DOHH2 (cell line): ENCODE measurements around the gene RPS6KA3.
A peak's percentile ranks its signal among the peaks of the same experiment; 100 is the strongest.

Experiments used
- H3F3A ChIP-seq: fragments of 200-600 bp; sonication (generic), shearing (Covaris generic); 2 replicates; pipeline ENCODE4 v1.6.0; 2016; ENCODE audit warnings: antibody characterized with exemption, mild to moderate bottlenecking; ENCODE audit not compliant: control insufficient read depth, insufficient read depth
- H3K27ac ChIP-seq: fragments of 200-600 bp; sonication (generic); 2 replicates; pipeline ENCODE4 v1.5.1; 2014; ENCODE audit warnings: low read depth, mild to moderate bottlenecking, low read length, moderate library complexity
- H3K27me3 ChIP-seq: fragments of 200-600 bp; sonication (generic); 2 replicates; pipeline ENCODE4 v1.6.1; 2014; ENCODE audit warnings: mild to moderate bottlenecking, low read length, mixed read lengths; ENCODE audit not compliant: control insufficient read depth
- H3K36me3 ChIP-seq: fragments of 200-600 bp; sonication (generic); 2 replicates; pipeline ENCODE4 v1.6.1; 2014; ENCODE audit warnings: mild to moderate bottlenecking, low read length, moderate library complexity, mixed read lengths; ENCODE audit not compliant: control insufficient read depth
- H3K4me1 ChIP-seq: fragments of 200-600 bp; sonication (generic); 2 replicates; pipeline ENCODE4 v1.6.1; 2014; ENCODE audit warnings: mild to moderate bottlenecking, low read length, mixed read lengths; ENCODE audit not compliant: control insufficient read depth
- H3K4me2 ChIP-seq: fragments of 200-600 bp; sonication (generic); 2 replicates; pipeline ENCODE4 v1.6.0; 2014; ENCODE audit warnings: mild to moderate bottlenecking, low read length, moderate library complexity
- H3K4me3 ChIP-seq: fragments of 200-600 bp; sonication (generic); 2 replicates; pipeline ENCODE4 v1.5.1; 2014; ENCODE audit warnings: mild to moderate bottlenecking, low read length, mixed read lengths
- H3K79me2 ChIP-seq: fragments of 200-600 bp; sonication (generic); 2 replicates; pipeline ENCODE4 v1.6.1; 2014; ENCODE audit warnings: mild to moderate bottlenecking, low read length, mixed read lengths; ENCODE audit not compliant: control insufficient read depth
- H3K9me2 ChIP-seq: fragments of 200-600 bp; sonication (generic); replicated peaks from 2 replicates; pipeline ENCODE4 v1.6.1; 2014; ENCODE audit warnings: mild to moderate bottlenecking, low read length, mixed read lengths; ENCODE audit not compliant: control insufficient read depth
- H3K9me3 ChIP-seq: fragments of 200-600 bp; sonication (generic); 2 replicates; pipeline ENCODE4 v1.6.1; 2014; ENCODE audit warnings: antibody characterized with exemption, low read length, mixed read lengths; ENCODE audit not compliant: control insufficient read depth, insufficient read depth
- H4K20me1 ChIP-seq: fragments of 200-600 bp; sonication (generic); 2 replicates; pipeline ENCODE4 v1.6.0; 2014; ENCODE audit warnings: low read depth, mild to moderate bottlenecking, antibody characterized with exemption, low read length, moderate library complexity; ENCODE audit not compliant: control insufficient read depth, insufficient read depth
- EZH2phosphoT487 ChIP-seq: fragments of 200-600 bp; sonication (generic); IDR thresholded peaks from 2 replicates; pipeline ENCODE4 v1.6.1; 2017; ENCODE audit warnings: borderline replicate concordance, mild to moderate bottlenecking, antibody characterized with exemption, low read length, moderate library complexity, mixed read lengths
- TF ChIP-seq, protein P1 (sequence below): fragments of 200-600 bp; sonication (generic); IDR thresholded peaks from one replicate; pipeline ENCODE4 v1.5.1; 2014; ENCODE audit warnings: antibody characterized with exemption, mild to moderate bottlenecking, low read depth, low read length; ENCODE audit not compliant: poor library complexity, severe bottlenecking

RPS6KA3 gene

DNA sequence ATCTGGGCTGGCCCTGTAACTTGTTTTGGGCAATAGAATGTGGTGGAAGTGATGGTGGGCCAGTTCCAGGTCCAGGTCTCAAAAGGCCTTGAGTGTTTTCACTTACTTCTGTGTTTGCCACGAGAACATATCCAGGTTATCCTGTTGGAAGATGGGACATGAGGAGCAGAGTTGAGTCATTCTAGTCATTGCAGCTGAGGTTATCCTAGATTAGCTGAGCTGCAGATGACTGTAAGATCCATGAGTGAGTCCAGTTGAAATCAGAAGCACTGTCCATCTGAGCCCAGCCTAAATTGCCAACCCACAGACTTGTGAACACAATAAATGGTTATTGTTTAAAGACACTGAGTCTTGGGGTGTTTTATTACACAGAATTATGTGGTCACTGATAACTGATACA is 45.3 kb upstream of the RPS6KA3 start:
- Histone ChIP-seq H3K4me3 (no peak overlapping the region), H3K9me2 (no peaks in the 10 kb centered on the region), H3K9me3 (no peaks in the 10 kb centered on the region), H3F3A (no peaks in the 10 kb centered on the region; the same call in 1 of the 2 replicates), H3K4me2 (peak overlapping the region; percentile 32), H4K20me1 (no peaks in the 10 kb centered on the region), H3K27ac (peak overlapping the region; percentile 38), H3K27me3 (no peaks in the 10 kb centered on the region), H3K79me2 (no peaks in the 10 kb centered on the region), H3K4me1 (peaks cover 45% of the 10 kb centered on the region), H3K36me3 (no peaks in the 10 kb centered on the region)
- no peak for TF ChIP-seq EZH2phosphoT487

DNA sequence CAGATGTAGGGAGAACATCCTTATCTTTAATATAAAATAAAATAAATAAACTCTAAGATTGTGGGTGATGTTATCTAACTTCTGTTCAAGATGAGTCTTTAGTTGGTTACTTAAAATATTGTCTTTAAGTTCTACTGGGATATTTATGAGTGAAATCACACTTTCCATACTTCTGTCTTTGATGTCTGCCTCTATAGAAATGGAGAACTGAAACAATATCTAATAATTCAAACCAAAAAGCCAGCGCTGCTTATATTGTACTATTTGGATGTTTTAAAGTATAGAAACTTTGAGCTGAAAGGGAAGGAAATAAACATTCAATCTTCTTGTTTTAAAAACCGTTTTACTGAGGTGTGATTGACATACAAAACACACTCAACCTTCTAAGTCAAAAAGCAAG is 44.8 kb upstream of the RPS6KA3 start:
- H3F3A ChIP-seq, result no peaks in the 10 kb centered on the region; the same call in 1 of the 2 replicates
- peak overlapping the region; percentile 32 for H3K4me2 ChIP-seq
- peaks cover 45% of the 10 kb centered on the region for H3K4me1 ChIP-seq
- no peaks in the 10 kb centered on the region for H3K27me3 ChIP-seq
- no peaks in the 10 kb centered on the region for H4K20me1 ChIP-seq
- H3K79me2 ChIP-seq, result no peaks in the 10 kb centered on the region
- H3K36me3 ChIP-seq, result no peaks in the 10 kb centered on the region
- H3K27ac ChIP-seq, result peak overlapping the region; percentile 38
- no peaks in the 10 kb centered on the region for H3K9me3 ChIP-seq
- no peaks in the 10 kb centered on the region for H3K9me2 ChIP-seq
- TF ChIP-seq, protein P1, sequence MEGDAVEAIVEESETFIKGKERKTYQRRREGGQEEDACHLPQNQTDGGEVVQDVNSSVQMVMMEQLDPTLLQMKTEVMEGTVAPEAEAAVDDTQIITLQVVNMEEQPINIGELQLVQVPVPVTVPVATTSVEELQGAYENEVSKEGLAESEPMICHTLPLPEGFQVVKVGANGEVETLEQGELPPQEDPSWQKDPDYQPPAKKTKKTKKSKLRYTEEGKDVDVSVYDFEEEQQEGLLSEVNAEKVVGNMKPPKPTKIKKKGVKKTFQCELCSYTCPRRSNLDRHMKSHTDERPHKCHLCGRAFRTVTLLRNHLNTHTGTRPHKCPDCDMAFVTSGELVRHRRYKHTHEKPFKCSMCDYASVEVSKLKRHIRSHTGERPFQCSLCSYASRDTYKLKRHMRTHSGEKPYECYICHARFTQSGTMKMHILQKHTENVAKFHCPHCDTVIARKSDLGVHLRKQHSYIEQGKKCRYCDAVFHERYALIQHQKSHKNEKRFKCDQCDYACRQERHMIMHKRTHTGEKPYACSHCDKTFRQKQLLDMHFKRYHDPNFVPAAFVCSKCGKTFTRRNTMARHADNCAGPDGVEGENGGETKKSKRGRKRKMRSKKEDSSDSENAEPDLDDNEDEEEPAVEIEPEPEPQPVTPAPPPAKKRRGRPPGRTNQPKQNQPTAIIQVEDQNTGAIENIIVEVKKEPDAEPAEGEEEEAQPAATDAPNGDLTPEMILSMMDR, result no peak
- no peak for TF ChIP-seq EZH2phosphoT487
- no peak overlapping the region for H3K4me3 ChIP-seq

DNA sequence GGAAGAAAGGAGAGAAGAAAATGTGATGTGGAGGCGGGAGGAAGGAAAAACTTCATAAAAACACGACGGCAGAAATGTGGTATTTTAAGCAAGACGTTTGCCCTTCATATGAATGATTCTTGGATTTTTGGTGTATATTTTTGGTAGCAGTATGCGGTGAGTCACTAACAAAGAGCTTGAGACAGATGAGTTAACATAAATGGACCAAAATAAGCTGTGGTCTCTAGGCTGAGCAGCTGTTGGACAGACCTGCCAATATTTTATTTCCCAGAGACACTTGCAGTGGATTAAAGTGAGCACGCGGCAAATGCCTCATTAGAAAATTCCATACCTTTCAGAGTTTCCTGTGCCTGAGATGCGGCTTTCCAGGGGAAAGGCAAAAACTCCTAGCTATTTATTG is 43.1 kb upstream of the RPS6KA3 start:
- Histone ChIP-seq H3F3A (no peaks in the 10 kb centered on the region; the same call in 1 of the 2 replicates), H3K27me3 (no peaks in the 10 kb centered on the region), H3K4me2 (no peak overlapping the region), H3K27ac (no peak overlapping the region), H3K79me2 (no peaks in the 10 kb centered on the region), H4K20me1 (no peaks in the 10 kb centered on the region), H3K36me3 (no peaks in the 10 kb centered on the region), H3K9me3 (no peaks in the 10 kb centered on the region), H3K4me3 (no peak overlapping the region), H3K4me1 (peaks cover 33% of the 10 kb centered on the region), H3K9me2 (no peaks in the 10 kb centered on the region)
- TF ChIP-seq, protein P1, result no peak
- no peak for TF ChIP-seq EZH2phosphoT487

DNA sequence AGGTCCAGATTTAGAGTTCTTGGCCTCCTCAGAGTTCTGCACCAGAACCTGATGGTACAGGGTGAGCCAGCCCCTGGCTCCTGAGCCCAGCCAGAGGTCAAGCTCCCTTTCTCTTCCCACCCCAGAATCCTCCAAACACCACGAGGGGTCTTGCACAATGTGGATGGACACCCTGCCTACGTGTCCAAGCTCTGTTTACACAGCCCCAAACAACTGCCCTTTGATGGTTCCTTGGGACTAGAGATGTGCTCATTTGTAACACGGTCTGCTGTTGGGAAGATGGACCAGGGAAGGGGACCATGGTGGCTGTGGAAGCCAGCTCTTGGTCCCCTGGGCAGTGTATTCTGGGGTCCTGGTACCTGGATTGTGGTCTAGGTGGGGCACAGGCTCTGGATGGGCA is 40.0 kb upstream of the RPS6KA3 start:
- Histone ChIP-seq H3K4me2 (no peak overlapping the region), H3K9me2 (no peaks in the 10 kb centered on the region), H3K27ac (no peak overlapping the region), H3K4me1 (peaks cover 8% of the 10 kb centered on the region), H3K27me3 (no peaks in the 10 kb centered on the region), H3K36me3 (no peaks in the 10 kb centered on the region), H3K4me3 (no peak overlapping the region), H3K9me3 (no peaks in the 10 kb centered on the region), H4K20me1 (no peaks in the 10 kb centered on the region), H3K79me2 (no peaks in the 10 kb centered on the region), H3F3A (no peaks in the 10 kb centered on the region; the same call in 1 of the 2 replicates)
- TF ChIP-seq, protein P1, result no peak
- no peak for TF ChIP-seq EZH2phosphoT487
